Measurements from ENCODE around the gene MEIS1. TPM values are rescaled to one million over a fixed set of nuclear protein-coding genes. Genes with fewer than 3 reads are reported as not detected.

Gene MEIS1
- 10 to 100 TPM; 24.8 to 63.8 (median 38.6) TPM for total RNA-seq
- 10 to 100 TPM; 28.5 to 44.9 TPM for polyA plus RNA-seq
- long read RNA-seq, donor 1, full-length matches to known transcripts, result 3 of 35 reads
- long read RNA-seq, donor 1, partial matches to known transcripts, result 13 of 35 reads
- long read RNA-seq, donor 1, other reads (novel, unspliced or antisense), result 19 of 35 reads
- long read RNA-seq, donor 2, full-length matches to known transcripts, result 4 of 20 reads
- long read RNA-seq, donor 2, partial matches to known transcripts, result 2 of 20 reads
- long read RNA-seq, donor 2, other reads (novel, unspliced or antisense), result 14 of 20 reads
- long read RNA-seq, donor 3, full-length matches to known transcripts, result 15 of 108 reads
- long read RNA-seq, donor 3, partial matches to known transcripts, result 52 of 108 reads
- long read RNA-seq, donor 3, other reads (novel, unspliced or antisense), result 41 of 108 reads

GRCh38 chr2:66434679-66435548 lies at the start of gene MEIS1:
TSS of gene MEIS1 (plus strand) at chr2:66435125. CDS start at chr2:66435857, 732 bp downstream.
- Histone ChIP-seq H3K4me3 (peak within 1 kb of the TSS; percentile 39 to 87 (median 78)), H3K27me3 (peaks cover 0 to 98% (median 0%) of the 10 kb centered on the region in 7 donors), H3K4me1 (peaks cover 0 to 33% (median 0%) of the 10 kb centered on the region in 9 donors), H3K36me3 (no peaks in the 10 kb centered on the region), H3K27ac (peak within 1 kb of the TSS; percentile 74 to 95 (median 90)), H3K9me3 (no peaks in the 10 kb centered on the region)
- TF ChIP-seq, protein P1, sequence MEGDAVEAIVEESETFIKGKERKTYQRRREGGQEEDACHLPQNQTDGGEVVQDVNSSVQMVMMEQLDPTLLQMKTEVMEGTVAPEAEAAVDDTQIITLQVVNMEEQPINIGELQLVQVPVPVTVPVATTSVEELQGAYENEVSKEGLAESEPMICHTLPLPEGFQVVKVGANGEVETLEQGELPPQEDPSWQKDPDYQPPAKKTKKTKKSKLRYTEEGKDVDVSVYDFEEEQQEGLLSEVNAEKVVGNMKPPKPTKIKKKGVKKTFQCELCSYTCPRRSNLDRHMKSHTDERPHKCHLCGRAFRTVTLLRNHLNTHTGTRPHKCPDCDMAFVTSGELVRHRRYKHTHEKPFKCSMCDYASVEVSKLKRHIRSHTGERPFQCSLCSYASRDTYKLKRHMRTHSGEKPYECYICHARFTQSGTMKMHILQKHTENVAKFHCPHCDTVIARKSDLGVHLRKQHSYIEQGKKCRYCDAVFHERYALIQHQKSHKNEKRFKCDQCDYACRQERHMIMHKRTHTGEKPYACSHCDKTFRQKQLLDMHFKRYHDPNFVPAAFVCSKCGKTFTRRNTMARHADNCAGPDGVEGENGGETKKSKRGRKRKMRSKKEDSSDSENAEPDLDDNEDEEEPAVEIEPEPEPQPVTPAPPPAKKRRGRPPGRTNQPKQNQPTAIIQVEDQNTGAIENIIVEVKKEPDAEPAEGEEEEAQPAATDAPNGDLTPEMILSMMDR (IDR thresholded peaks at IDR 0.05), result no peak
- 0% methylated on average over 38 of the region's 38 CpGs for WGBS, 2 donors
- ATAC-seq, result peak; percentile 84 to 91 (median 88)
- peak; percentile 87 to 92 for DNase-seq
- intact Hi-C loops (cut with DNase I), result loop anchor here in 9 of 10 donors (2.0 to 10.0 kb wide), 15 partner anchors 62 to 1600 kb away; partner anchors contain the start of gene ETAA1 (in 2 of the 9)

DNA sequence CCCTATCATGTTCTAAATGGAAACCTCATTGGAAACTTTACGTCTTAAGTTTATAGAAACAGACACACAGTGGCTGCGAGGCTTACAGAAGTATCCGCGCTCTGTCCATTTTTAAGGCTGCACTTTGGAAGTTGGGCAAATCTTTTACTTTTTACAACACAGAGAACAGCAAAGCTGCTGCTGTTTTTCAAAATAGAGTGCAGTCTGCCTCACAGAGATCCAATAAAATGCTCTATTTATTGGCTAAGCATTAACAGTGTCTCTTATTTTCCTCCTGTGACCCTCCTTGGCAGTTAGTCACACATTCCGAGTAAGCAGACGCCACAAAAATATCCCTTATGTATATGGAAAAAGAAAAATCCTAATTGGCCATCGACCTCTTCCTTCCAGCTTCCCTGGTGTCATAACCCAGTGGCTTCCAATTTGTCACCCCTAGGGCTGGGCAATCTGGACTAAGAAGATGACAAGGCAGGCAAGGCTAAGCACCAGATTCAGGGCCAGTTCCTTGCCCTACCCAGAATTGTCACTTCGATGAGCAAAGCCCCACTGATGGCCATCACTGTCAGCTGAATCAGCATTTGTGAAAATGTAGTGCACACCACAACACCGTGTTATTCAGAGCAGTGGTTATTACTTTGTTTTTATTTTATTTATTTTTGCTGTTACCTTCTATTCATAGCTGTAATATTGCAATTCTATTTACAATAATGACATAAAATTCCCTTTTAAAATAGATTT lies 47.7 kb upstream of the MEIS1 start:
- Histone ChIP-seq H3K4me3 (no peak overlapping the region), H3K27ac (no peak overlapping the region), H3K36me3 (no peaks in the 10 kb centered on the region), H3K4me1 (no peaks in the 10 kb centered on the region), H3K9me3 (no peaks in the 10 kb centered on the region), H3K27me3 (peaks cover 0 to 17% (median 3%) of the 10 kb centered on the region in 7 donors)
- TF ChIP-seq, protein P1 (IDR thresholded peaks at IDR 0.05), result no peak
- DNase-seq, result no peak
- intact Hi-C loops (cut with DNase I), result no loop called here
- ATAC-seq, result no peak
- WGBS, 2 donors, result 58 to 62% methylated on average over 9 of the region's 9 CpGs

DNA sequence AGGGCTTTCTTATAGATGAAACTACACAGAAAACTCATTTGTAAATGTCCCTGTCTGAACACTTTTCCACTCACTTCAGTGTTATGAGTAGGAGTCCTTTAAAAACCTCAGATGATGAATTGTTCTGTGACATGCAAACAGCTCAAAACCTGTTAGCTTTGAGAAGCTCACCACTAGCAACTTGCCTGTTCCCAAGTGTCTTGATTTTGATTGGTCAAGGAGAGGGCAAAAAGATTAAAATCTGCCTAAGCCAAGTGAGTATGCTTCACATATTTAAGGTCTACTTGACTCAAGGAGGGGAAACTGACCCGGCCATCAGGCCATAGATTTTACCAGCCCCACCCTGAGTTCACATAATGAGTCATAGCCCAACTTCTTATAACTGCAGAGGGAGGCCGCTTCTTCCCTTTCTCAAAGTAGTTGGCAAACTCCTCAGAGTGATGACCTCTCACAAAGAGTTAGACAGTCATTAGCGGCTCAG lies 45.2 kb upstream of the MEIS1 start:
- intact Hi-C loops (cut with DNase I), result no loop called here
- no peaks in the 10 kb centered on the region for H3K4me1 ChIP-seq
- H3K27ac ChIP-seq, result no peak overlapping the region
- peaks cover 0 to 5% (median 0%) of the 10 kb centered on the region in 7 donors for H3K27me3 ChIP-seq
- no peak overlapping the region for H3K4me3 ChIP-seq
- WGBS, 2 donors, result 80 to 84% methylated on average over 3 of the region's 3 CpGs
- TF ChIP-seq, protein P1 (IDR thresholded peaks at IDR 0.05), result no peak
- ATAC-seq, result no peak
- no peak for DNase-seq
- no peaks in the 10 kb centered on the region for H3K36me3 ChIP-seq
- no peaks in the 10 kb centered on the region for H3K9me3 ChIP-seq
